GM19395 (cell line): Measurements from ENCODE around the gene IL22RA1.

Source experiments
- ATAC-seq: cut with Tn5 transposase; IDR thresholded peaks from one replicate; pipeline ENCODE4 v1.9.1; 2021; ENCODE audit warnings: mild to moderate bottlenecking, moderate library complexity; ENCODE audit not compliant: unreplicated experiment

The IL22RA1 gene

GRCh38 chr1:24100945-24101737 lies 41.8 kb downstream of the IL22RA1 start:
- ATAC-seq, result no peak

- no peak for ATAC-seq
These were observed 43.8 kb downstream of the IL22RA1 start for GRCh38 chr1:24098943-24099638.

DNA sequence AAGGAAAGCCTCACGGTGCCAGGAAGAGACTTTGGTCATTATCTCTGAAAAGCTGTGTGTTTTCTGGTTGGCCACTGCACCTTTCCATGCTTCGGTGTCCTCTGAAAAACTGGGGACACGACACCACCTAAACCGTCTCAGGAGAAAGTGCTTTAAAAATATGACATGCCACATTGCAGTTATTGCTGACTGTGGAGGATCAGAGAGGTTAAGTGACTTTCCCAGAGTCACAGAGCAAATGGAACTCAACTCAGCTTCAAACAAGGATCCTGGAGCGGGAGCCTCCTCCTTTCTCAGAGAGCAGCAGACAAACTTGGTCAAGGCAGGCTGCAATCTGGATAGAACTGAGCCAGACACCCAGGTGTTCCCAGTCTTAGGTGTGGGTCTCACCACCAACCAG lies 44.8 kb downstream of the IL22RA1 start:
- ATAC-seq, result no peak

GRCh38 chr1:24097663-24098062 lies 45.3 kb downstream of the IL22RA1 start:
- ATAC-seq, result no peak

GRCh38 chr1:24096739-24097103 lies 46.2 kb downstream of the IL22RA1 start:
- no peak for ATAC-seq

DNA sequence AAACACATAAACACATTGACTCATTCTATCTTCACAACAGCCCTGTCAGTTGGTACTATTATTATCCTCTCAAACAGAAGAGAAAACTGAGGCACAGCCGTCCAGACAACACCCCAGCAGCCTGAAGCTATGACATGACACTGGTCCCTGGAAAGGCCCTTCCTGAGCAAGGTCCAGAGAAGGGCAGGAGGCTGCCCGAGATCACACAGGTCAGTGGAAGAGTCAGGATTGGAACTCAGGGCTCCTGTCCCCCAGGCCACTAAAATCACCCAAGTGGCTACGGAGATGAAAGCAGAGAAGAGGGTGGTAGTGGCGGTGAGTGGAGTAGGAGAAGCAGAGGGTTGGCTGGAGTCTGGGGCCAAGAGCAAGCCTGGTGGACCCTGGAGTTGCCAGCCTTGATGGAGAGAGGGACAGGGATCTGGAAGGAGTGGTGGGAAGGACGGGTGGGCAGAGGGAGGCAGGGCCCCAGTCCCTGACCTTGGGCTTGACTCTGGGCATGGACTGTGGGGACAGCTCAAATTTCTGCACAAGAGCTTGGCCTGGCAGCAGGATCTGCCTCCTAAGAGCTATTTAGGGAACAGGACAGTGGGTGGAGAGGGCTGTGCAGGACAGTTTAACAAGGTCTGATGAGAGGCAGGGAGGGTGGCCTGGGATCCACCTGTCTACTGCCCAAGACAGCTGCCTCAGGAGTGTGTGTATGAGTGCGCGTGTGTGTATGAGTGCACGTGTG lies 46.8 kb downstream of the IL22RA1 start:
- no peak for ATAC-seq

DNA sequence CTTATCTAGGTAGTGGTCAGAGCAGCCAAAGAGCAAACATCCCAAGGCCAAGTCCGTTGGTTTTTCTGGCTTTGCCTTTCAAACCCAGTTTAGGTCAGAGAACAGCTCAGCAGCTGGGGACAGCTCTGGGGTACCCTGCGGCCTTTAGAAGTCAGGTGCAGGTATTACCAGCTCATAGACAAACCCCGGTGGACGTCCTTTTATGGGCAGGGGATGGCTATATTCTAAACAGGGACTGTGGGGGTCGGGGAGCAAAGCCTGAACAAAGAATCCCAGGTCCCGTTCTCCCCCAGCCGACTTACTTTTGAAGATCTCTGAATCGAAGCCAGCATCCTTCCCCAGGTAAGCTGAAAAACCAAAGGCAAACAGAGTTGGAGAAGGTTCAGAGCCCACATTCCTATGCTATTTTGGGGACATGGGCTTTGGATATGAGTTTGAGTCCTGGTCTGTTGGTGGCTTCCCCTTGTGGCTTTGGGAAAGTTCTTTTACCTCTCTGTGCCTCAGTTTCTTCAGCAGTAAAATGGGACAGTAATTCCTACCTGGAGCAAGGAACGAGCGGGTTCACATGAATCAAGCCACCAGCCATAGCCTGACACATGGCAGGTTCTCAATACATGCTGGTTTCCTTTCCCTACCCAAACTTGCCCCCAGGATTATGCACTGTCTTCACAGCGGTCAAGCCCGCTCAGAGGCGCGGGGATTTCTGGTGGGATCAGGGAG lies 47.6 kb downstream of the IL22RA1 start:
- ATAC-seq, result no peak

DNA sequence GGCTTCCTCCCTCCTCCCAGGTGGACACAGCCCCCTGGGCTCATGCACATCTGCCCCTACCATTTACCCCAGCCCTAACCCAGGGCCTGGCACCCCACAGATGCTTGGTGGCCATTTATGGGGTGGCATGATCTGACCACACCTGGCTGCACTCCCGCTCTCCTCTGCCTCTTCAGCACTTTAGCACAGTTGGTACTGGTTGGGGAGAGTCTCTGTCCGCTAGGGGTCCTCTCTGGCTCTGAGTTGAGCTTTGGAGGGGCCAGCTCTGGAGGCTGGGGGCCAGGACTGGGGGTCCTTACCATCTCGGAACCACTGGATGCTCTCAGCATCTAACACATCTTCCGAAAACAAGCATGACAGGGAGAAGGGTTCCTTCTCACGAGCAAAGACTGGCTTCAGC lies 48.4 kb downstream of the IL22RA1 start:
- no peak for ATAC-seq

- no peak for ATAC-seq
These were observed 49.2 kb downstream of the IL22RA1 start for GRCh38 chr1:24093732-24094131.

DNA sequence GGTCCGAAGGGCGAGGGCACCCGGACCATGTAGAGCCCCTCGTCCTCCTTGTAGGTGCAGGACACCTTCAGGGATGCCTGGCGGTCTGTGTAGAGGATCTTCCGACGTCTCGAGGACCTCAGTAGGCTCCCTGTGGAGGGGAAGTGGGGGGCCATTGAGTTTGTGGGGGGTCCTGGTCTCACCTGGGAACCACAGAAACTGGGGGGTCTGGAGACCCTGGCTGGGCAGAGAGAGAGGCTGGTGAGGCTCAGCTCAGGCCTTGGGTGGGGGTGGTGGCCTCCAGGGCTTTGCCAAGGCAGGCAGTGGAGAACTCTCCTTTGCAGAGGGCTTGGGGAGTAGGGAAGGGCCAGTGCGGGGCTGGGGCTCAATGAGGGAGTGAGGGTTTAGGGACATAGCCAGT lies 50.0 kb downstream of the IL22RA1 start:
- no peak for ATAC-seq

DNA sequence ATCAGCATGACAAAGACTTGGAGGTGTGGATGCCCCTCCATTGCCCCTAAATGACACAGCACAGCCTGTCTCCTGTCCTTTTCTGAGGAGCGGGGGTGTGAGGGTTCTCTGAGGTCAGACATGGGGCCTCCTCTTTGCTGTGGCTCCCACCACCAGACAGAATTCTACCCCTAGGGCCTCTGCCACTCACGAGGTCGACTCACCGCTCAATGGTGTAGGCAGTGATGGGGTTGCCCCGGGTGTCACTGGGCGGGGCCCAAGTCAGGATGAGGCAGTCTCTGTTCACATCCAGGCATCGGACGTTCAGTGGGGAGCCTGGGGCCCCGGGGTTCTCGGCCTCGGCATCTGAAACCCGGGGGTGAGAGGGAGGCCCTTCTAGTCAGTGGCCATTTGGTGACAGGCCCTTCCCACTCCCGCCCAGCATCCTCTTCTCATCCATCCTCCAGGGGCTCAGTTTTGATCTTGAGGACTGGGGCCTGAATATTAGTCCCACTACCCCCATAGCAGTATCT lies 50.9 kb downstream of the IL22RA1 start:
- ATAC-seq, result no peak

GRCh38 chr1:24090736-24091135 lies 52.2 kb downstream of the IL22RA1 start:
- no peak for ATAC-seq

DNA sequence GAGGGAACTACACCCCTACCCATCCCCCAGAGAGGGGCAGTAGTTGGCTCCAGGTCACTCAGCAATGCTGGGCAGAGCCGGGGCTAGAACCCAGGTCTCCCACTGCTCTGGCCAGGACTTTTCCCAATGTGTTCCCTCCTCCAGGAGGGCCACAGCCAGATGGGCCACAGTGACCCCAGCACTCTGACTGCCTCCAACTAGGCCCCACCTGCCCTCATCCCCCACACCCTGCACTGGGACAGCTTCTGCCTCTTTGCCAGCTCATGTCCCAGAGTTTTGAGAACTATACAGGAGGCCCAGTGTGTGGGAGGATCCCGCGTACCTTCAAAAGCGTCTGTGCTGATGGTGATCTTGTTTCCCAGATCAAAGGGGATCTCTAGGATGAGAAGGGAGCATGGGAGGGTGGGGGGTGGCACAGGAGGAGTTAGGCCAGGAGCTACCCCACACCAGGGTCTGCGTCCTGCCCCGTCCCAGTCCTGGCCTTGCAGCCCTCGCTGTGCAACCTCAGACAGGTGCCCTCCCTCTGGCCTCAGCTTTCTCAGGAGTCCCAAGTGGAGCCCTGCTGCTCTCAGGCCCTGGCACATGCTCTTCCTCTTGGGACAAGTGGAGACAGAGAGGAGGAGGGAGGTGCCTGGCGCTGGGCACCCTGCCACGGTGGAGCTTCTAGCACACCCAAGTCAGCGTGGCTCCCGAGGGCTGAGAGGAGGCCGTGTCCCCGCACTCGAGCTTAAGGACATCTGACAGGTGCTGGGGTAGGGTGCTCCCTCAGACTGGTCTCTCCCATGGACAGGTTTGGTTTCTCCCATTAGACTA lies 53.0 kb downstream of the IL22RA1 start:
- ATAC-seq, result no peak

DNA sequence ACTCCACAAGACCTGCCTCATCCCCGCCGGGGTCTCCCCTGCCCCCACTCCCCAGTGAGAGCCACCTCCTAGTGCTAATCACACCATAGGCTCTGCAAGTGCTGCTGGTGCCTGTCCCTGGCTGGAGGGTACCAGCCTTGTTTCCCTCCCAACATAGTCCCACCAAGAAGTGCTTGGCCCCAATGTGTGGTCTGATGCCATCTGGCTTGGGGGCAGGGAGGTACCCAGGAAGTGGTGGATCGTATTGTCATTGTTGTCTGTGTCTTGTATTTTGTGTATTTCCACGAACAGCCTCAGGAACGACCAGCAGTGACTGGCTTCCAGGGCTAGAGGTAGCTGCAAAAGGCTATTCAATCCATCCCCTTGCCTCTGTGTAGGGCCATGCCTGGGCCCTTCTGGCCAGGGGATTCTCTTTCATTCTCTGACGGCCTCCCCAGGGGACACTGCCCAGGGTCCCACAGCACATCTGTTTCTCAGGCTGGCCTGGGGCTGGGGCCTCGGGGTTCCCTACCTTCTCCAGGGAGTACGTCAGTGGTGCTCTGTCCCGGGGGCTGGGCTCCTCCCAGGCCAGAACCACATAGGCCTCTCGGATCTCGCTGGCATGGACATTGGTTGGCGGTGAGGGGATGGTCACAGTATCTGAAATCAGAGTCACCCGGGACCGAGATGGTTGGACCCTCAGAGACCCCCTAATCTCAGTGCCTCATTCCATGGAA lies 53.8 kb downstream of the IL22RA1 start:
- no peak for ATAC-seq

DNA sequence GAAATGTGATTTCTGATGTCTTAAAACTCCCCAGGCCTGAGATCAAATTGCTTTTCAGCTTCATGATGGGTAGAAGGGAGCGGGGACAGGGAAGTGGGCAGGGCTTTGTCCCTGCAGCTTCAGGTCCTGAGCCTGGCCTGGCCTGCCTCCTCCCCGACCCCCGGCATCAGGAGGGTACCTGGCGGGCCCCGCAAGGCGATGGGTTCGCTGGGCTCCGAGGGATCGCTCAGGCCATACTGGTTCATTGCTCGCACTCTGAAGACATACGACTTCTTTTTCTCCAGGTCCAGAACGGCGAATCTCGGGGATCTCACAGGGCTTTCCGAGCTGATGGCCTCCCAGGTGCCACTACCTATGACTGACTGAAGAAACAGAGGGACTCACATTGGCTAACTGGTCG lies 56.5 kb downstream of the IL22RA1 start:
- ATAC-seq, result no peak

- ATAC-seq, result no peak
These were observed 57.4 kb downstream of the IL22RA1 start for GRCh38 chr1:24085546-24085945.

- ATAC-seq, result no peak
These were observed 57.9 kb downstream of the IL22RA1 start for GRCh38 chr1:24085007-24085406.

DNA sequence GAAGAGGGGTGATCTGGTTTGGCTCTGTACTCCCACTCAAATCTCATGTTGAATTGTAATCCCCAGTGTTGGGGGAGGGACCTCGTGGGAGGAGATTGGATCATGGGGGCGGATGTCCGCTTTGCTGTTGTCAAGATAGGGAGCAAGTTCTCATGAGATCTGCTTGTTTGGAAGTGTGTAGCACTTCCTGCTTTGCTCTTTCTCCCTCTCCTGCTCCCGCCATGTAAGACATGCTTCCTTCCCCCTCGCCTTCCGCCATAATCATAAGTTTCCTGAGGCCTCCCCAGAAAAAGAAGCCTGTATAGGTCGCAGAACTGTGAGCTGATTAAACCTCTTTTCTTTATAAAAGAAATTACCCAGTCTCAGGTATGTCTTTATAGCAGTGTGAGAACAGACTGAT lies 58.9 kb downstream of the IL22RA1 start:
- ATAC-seq, result no peak

DNA sequence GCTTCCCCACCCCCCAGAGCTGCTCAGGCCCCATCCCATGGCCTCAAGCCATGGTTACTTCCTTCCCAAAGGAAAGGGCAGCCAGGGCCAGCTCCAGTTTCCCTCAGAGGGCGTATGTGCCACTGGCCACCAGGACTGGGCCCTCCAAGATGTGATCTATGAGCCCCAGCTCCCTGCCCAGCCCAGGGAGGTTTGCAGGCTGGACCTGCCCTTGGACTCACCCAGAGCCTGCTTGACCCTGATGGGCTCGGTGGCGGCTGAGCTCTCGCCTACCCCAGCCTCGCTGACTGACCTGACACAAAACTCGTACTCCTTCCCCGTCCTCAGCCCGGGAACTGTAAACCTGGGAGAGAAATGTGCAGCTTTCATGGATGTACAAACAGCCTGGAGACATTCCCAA lies 60.6 kb downstream of the IL22RA1 start:
- no peak for ATAC-seq

DNA sequence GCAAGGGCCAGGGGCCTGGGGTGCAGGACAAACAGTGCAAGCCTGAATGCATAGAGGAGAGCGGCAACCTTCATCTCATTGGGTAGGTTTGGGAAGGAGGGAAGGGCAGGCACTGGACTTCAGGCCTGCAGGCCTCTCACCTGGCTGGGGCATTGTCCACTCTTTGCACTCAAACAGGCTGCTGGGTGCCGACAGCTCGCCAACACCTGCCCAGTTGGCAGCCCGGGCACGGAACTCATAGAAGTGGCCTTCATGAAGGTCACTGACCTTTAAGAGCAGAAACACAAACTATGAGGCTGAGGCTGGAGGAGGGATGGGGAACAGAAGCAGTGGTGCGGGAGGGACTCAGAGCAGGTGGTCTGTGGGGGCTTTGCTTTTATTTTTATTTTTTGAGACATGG lies 61.8 kb downstream of the IL22RA1 start:
- ATAC-seq, result no peak
